IgD-negative memory B cell (primary cell): ENCODE measurements around the gene HKDC1. TPM values are rescaled to one million over a fixed set of nuclear protein-coding genes. Genes with fewer than 3 reads are reported as not detected.
A peak's percentile ranks its signal among the peaks of the same experiment; 100 is the strongest.

Experiments
- H3K27ac Mint-ChIP-seq, 3 donors: one replicate each; pipeline ENCODE4 v1.8.0; 2020 to 2022; ENCODE audit warnings: mild to moderate bottlenecking in 3 of 3, mixed read lengths in 3 of 3, moderate library complexity in 1 of 3
- H3K27me3 Mint-ChIP-seq: one replicate; pipeline ENCODE4 v1.8.0; 2021; ENCODE audit warnings: mixed read lengths
- H3K36me3 Mint-ChIP-seq: one replicate; pipeline ENCODE4 v1.8.0; 2020; ENCODE audit warnings: mild to moderate bottlenecking, mixed read lengths
- H3K4me1 Mint-ChIP-seq, 3 donors: one replicate each; pipeline ENCODE4 v1.8.0; 2020 to 2022; ENCODE audit warnings: mixed read lengths in 3 of 3, mild to moderate bottlenecking in 1 of 3
- H3K4me3 Mint-ChIP-seq, 4 donors: one replicate each; pipeline ENCODE4 v1.8.0; 2020 to 2022; ENCODE audit warnings: mild to moderate bottlenecking in 4 of 4, mixed read lengths in 4 of 4, moderate library complexity in 3 of 4
- H3K9me3 Mint-ChIP-seq, 3 donors: one replicate each; pipeline ENCODE4 v1.8.0; 2020 to 2021; ENCODE audit warnings: mixed read lengths in 3 of 3, mild to moderate bottlenecking in 1 of 3
- polyA plus RNA-seq: library from polyadenylated mRNA; unstranded; fragments of 300-500 nt; fragmentation: Illumina TruSeq; gene quantifications from one replicate; pipeline ENCODE4 v1.2.3, GENCODE V29; 2021

The HKDC1 gene
- polyA plus RNA-seq, 1 donor from 2014 or later, result 0.43 TPM

DNA sequence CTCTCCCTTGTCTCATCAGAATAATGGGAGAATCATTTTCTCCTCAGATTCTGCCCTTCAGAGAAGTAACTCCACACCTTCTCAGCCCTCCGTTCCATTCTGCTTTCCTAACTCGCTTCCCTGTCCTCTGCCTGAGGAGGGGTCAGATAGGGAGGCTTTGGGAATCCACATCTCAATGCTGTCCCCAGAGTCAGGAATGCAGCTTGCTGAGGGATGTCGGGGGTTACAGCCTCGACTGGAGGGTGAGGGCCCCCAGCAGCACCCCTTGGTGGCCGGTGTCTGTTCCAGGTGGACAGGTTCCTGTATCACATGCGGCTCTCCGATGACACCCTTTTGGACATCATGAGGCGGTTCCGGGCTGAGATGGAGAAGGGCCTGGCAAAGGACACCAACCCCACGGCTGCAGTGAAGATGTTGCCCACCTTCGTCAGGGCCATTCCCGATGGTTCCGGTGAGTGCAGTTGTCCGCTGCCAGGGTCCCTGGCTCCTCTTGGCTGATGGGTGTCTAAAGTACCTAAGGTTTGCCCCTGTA, 6.9 kb downstream of the HKDC1 start:
- no peaks in the 10 kb centered on the region for H3K9me3 Mint-ChIP-seq
- no peak overlapping the region for H3K27ac Mint-ChIP-seq
- no peaks in the 10 kb centered on the region for H3K27me3 Mint-ChIP-seq
- peak overlapping the region in 1 of 4 donors; percentile 15 for H3K4me3 Mint-ChIP-seq
- H3K36me3 Mint-ChIP-seq, result no peaks in the 10 kb centered on the region
- H3K4me1 Mint-ChIP-seq, result peaks cover 29 to 44% (median 39%) of the 10 kb centered on the region in 3 donors

DNA sequence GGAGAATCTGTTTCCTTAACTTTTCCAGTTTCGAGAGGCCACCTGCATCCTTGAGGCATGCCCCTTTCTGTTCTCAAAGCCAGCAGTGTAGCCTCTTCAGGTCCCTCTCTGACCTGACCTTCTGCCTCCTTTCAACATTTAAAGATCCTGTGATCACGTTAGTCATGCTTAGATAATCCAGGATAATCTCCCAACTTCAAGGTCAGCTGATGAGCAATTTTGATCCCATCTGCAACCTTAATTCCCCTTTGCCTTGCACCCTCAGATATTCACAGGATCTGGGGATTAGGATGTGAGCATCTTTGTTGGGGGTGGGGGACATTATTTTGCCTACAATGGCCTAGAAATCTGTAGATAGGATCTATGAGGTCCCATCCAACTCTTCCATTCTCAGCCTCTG, 8.0 kb downstream of the HKDC1 start:
- Mint-ChIP-seq H3K27me3 (no peaks in the 10 kb centered on the region), H3K4me3 (peak overlapping the region in 2 of 4 donors; percentile 80 to 92), H3K9me3 (no peaks in the 10 kb centered on the region), H3K36me3 (no peaks in the 10 kb centered on the region), H3K27ac (no peak overlapping the region), H3K4me1 (peaks cover 20 to 34% (median 27%) of the 10 kb centered on the region in 3 donors)

DNA sequence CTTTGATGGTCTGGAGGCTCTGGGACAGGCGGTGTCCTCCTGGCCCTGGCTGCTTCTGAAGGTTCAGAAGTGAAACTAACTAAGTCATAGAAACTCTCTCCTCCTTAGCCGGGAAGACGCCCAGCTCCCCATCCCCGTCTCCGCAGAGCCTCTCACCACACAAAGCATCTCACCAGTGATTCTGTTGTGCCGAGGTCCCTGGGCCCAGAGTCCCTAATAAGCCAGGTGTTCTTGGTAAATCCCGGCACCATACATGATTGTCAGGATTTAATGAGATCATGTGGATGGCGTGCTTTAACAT, 9.4 kb downstream of the HKDC1 start:
- Mint-ChIP-seq H3K27me3 (no peaks in the 10 kb centered on the region), H3K4me3 (peak overlapping the region; percentile 55 to 94 (median 86)), H3K4me1 (peaks cover 19 to 33% (median 24%) of the 10 kb centered on the region in 3 donors), H3K27ac (peak overlapping the region; percentile 18 to 97 (median 38)), H3K9me3 (no peaks in the 10 kb centered on the region), H3K36me3 (no peaks in the 10 kb centered on the region)

DNA sequence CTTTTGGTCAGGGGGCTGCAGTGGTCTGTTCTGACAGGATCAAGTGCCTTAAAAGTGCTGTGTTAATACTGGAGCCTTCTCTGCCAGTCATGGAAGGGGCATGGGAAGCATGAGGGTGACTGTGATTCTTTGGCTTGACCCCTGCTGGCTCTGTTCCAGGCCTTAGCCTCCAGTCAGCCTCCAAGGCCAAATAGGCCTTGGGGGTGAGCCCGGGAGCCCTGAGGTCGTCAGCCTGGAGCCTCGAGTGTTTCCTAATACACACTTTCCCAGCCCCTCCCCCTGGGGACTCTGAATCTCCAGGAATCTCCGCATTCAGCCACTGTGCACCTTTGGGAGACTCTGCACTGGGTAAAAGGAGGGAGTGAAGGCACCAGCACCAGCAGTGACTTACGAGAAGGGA, 10.0 kb downstream of the HKDC1 start:
- H3K9me3 Mint-ChIP-seq, result no peaks in the 10 kb centered on the region
- no peak overlapping the region for H3K27ac Mint-ChIP-seq
- no peaks in the 10 kb centered on the region for H3K36me3 Mint-ChIP-seq
- peaks cover 16 to 29% (median 20%) of the 10 kb centered on the region in 3 donors for H3K4me1 Mint-ChIP-seq
- no peaks in the 10 kb centered on the region for H3K27me3 Mint-ChIP-seq
- H3K4me3 Mint-ChIP-seq, result no peak overlapping the region

DNA sequence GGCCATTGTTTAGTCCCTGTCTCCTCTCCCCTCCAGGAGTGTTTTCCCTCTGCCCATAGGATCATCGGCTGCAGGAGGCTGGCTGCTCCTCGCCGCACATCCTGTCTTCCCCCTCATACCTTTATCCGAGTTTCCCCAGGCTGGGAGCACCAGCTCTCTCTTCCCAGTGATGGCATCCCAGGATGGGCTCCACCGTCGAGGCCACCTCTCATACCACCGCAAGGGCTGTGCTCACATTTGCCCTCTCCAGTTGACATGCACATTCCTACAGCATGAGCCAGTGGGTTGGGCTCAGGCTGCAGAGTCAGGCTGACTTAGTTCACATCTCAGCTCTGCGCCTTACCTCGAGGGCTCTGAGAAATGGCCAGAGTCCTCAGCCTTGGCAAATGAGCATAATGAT, 12.1 kb downstream of the HKDC1 start:
- no peaks in the 10 kb centered on the region for H3K36me3 Mint-ChIP-seq
- no peaks in the 10 kb centered on the region for H3K27me3 Mint-ChIP-seq
- H3K27ac Mint-ChIP-seq, result peak overlapping the region in 1 of 3 donors; percentile 11
- no peak overlapping the region for H3K4me3 Mint-ChIP-seq
- no peaks in the 10 kb centered on the region for H3K9me3 Mint-ChIP-seq
- H3K4me1 Mint-ChIP-seq, result peaks cover 16 to 26% (median 20%) of the 10 kb centered on the region in 3 donors

DNA sequence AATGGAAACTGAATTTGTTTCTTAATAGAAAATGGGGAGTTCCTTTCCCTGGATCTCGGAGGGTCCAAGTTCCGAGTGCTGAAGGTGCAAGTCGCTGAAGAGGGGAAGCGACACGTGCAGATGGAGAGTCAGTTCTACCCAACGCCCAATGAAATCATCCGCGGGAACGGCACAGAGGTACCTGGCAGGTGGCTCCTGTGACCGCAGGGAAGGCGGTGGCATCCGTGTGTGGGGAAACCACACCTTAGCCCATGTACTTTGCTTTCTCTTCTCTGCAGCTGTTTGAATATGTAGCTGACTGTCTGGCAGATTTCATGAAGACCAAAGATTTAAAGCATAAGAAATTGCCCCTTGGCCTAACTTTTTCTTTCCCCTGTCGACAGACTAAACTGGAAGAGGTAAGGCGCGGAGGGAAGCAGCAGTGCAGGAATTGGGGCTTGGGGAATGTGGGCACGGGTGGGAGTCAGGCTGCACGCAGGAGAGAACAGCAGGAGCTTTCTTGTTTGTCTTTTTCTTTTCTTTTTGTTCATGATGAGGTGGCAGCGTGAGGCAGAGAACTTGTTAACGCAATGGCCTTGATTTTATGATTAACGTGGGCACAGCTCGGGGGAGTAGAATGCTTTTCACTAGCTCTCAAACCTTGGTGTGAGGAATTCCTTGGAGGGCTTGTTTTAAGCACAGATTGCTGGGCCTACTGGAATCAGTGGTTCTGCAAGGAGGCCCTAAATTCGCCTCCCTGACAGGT, 12.8 kb downstream of the HKDC1 start:
- H3K4me3 Mint-ChIP-seq, result no peak overlapping the region

DNA sequence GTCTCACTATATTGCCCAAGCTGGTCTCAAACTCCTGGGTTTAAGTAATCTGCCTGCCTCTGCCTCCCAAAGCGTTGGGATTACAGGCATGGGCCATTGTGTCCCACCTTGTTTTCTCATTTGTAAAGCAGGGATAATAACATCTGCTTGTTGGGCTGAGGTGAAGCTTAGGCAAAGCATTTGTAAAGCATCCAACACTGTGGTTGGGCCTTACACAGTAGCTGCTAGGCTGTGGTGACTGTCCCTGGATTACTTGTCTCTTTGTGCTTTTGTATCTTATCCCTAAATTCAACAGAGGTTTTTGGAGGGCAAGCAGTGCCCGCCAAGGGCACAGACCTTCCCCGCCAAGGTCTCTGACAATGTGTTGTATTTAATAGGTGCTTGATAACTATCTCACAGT, 14.3 kb downstream of the HKDC1 start:
- peaks cover 6 to 11% (median 7%) of the 10 kb centered on the region in 3 donors for H3K4me1 Mint-ChIP-seq
- no peak overlapping the region for H3K4me3 Mint-ChIP-seq
- no peaks in the 10 kb centered on the region for H3K9me3 Mint-ChIP-seq
- H3K27me3 Mint-ChIP-seq, result no peaks in the 10 kb centered on the region
- no peaks in the 10 kb centered on the region for H3K36me3 Mint-ChIP-seq
- no peak overlapping the region for H3K27ac Mint-ChIP-seq

More for the DNA sequence above, 12.8 kb downstream of the HKDC1 start:
- Mint-ChIP-seq H3K27ac (peak overlapping the region in 1 of 3 donors; percentile 2), H3K4me1 (peaks cover 14 to 26% (median 17%) of the 10 kb centered on the region in 3 donors), H3K36me3 (no peaks in the 10 kb centered on the region), H3K9me3 (no peaks in the 10 kb centered on the region), H3K27me3 (no peaks in the 10 kb centered on the region)

DNA sequence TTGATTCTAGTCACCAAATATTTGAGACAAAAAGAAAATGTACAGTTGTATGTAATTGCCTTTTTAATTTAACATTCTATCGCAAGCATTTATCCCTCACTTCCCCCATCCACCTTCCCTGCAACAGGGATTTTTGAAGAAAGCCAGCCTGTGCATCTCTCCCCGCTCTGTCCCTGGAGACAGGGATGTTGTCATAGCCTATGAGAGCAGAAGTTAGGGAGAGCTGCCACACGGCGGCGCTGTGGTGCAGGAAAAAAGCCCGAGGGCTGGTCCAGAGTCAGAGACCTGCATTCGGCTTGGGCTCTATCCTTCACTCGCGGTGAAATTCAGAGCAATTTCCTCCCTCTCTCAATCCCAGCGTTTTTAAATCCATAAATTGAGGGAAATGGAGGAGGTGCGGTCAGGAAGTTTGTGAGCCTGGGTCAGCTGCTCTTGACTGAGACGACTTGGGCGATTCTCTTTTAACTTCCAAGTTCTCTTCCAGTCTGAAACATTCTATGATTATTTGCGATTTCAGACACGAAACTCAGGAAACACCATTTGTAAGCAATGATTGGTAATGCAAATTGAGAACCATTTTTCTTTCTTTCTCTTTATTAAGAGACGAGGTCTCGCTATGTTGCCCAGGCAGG, 17.5 kb downstream of the HKDC1 start:
- no peaks in the 10 kb centered on the region for H3K27me3 Mint-ChIP-seq
- peaks cover 0 to 3% (median 2%) of the 10 kb centered on the region in 3 donors for H3K4me1 Mint-ChIP-seq
- H3K27ac Mint-ChIP-seq, result no peak overlapping the region
- H3K4me3 Mint-ChIP-seq, result no peak overlapping the region
- H3K36me3 Mint-ChIP-seq, result no peaks in the 10 kb centered on the region
- H3K9me3 Mint-ChIP-seq, result no peaks in the 10 kb centered on the region

DNA sequence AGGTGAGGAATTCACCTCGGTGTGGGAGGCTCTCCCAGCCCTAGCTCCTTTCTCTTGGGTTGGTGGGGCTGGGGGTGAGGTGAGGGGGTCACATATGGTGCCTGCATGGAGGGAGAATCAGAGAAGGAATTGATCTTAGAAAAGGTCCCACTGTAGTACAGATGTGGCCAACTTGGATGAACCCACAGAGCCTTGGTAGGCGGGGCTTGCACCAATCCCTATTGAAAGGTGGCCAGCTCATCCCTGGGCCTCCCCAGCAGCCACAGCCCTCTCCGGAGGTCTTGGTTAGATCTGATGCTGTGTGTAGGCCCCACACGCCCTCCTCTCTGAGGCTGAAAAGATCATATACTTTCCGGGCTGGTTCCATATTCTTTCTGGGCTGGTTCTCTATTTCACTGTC, 19.0 kb downstream of the HKDC1 start:
- H3K36me3 Mint-ChIP-seq, result no peaks in the 10 kb centered on the region
- no peak overlapping the region for H3K4me3 Mint-ChIP-seq
- no peaks in the 10 kb centered on the region for H3K9me3 Mint-ChIP-seq
- H3K4me1 Mint-ChIP-seq, result peaks cover 0 to 3% (median 2%) of the 10 kb centered on the region in 3 donors
- H3K27ac Mint-ChIP-seq, result no peak overlapping the region
- no peaks in the 10 kb centered on the region for H3K27me3 Mint-ChIP-seq

DNA sequence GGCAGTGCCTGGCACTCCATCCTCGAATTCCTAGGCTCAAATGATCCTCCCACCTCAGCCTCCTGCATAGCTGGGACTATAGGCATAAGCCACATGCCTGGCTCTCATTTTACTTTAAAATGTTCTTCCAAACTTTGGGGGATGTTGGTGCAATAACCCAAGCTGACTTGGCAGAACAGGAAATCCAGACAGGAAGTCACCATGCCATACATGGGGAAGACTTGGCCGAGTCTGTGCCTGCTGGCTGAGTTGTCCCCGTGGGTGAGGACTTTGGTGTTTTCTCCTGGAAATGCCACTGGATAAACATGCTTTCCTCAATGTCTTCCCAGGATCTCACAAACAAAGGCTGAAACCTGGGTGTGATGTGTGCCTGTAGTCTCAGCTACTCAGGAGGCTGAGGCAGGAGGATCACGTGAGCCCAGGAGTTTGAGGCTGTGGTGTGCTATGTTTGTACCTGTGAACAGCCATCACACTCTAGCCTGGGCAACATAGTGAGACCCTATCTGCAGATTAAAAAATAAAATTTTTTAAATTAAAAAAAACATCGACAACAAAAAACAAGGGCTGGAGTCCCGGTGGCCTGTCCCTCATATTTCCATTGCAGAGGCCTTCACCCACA, 19.8 kb downstream of the HKDC1 start:
- Mint-ChIP-seq H3K27me3 (no peaks in the 10 kb centered on the region), H3K27ac (no peak overlapping the region), H3K9me3 (no peaks in the 10 kb centered on the region)

DNA sequence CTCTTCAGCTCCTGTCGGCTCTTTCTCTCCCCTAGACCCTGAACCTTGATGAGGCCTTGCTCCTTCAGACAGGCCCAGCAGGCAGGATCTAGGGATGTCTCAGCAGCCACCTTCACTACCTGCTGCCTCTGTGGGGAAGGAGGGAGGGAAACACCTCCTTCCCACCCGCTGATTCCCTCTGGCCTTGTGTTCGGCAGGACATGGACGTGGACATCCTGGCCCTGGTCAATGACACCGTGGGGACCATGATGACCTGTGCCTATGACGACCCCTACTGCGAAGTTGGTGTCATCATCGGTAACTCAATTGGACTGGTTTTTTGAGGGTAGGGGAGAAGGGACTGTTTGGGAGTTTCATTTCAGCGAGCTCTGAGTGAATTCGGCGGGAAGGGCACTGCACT, 20.3 kb downstream of the HKDC1 start:
- Mint-ChIP-seq H3K27ac (peak overlapping the region in 1 of 3 donors; percentile 71), H3K4me3 (no peak overlapping the region), H3K9me3 (no peaks in the 10 kb centered on the region), H3K27me3 (no peaks in the 10 kb centered on the region), H3K36me3 (no peaks in the 10 kb centered on the region), H3K4me1 (peaks cover 0 to 3% (median 2%) of the 10 kb centered on the region in 3 donors)

More for the DNA sequence above, 19.8 kb downstream of the HKDC1 start:
- Mint-ChIP-seq H3K4me1 (peaks cover 0 to 3% (median 2%) of the 10 kb centered on the region in 3 donors), H3K36me3 (no peaks in the 10 kb centered on the region), H3K4me3 (no peak overlapping the region)

DNA sequence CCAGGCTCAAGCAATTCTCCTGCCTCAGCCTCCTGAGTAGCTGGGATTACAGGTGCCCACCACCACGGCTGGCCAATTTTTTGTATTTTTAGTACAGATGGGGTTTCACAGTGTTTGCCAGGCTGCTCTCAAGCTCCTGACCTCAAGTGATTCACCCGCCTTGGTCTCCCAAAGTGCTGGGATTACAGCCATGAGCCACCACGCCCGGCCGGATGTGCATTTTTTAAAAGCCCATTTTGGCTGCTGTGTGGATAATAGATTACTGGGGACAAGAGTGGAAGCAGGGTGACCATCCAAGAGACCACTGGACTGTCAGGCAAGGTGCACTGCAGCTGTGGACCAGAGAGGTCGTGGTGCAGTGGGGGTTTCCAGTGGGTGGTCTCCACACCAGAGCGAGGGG, 21.4 kb downstream of the HKDC1 start:
- Mint-ChIP-seq H3K36me3 (no peaks in the 10 kb centered on the region), H3K4me3 (no peak overlapping the region), H3K4me1 (peaks cover 0 to 3% (median 2%) of the 10 kb centered on the region in 3 donors), H3K27me3 (no peaks in the 10 kb centered on the region), H3K9me3 (no peaks in the 10 kb centered on the region), H3K27ac (no peak overlapping the region)

DNA sequence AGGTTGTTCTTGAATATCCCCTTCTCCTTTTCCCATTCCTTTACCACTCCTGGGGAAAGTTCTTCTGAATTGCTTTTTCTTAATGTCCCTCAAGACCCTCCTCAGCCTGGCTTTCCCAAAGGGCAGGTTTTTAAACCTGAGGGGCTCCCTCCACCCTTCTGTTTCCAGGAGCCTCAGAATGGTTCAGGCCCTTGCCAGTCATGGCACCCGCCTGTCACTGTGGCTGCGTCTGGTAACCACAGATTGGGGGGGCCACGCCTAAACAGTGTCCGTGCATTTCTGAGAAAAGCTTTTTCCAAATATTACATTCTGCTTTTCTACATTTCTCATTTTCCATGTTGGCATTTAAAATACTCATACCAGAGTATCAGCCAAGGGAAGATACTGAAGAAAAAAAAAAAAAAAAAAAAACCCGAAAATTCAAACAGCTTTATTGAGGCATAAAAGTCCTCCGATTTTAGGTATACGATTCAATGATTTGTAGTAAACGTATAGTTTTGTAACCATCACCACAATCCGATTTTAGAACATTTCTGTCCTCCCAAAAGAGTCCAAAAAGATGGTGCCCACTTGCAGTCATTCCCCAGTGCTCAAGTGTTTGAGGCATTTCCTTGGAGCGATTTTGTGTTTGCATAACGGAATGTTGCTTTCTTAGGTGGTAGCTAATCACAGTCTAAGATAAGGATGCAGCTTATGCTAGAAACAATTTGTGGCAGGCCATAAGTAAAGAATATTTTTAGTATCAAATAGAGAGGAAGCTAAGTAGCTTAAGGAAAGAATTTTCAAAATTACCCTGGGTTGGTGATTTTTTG, 22.1 kb downstream of the HKDC1 start:
- peaks cover 0 to 3% (median 2%) of the 10 kb centered on the region in 3 donors for H3K4me1 Mint-ChIP-seq
- no peaks in the 10 kb centered on the region for H3K27me3 Mint-ChIP-seq
- no peaks in the 10 kb centered on the region for H3K9me3 Mint-ChIP-seq
- no peak overlapping the region for H3K27ac Mint-ChIP-seq
- no peak overlapping the region for H3K4me3 Mint-ChIP-seq
- H3K36me3 Mint-ChIP-seq, result no peaks in the 10 kb centered on the region

DNA sequence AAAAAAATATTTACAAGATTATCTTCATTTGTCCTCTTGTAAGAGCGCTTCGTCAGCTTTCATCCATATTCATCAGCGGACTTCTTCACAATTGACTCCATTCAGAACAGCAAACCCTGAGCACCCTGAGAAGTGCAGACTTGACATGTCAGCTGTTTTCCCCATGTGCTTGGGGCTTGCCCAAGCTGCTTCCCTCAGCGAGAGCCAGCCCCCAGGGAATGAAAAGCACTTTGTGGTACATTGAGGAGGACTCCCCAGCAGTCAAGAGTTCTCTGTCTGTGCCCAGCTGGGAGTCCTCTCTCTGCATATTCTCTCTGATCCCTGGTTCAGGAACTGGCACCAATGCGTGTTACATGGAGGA, 22.7 kb downstream of the HKDC1 start:
- H3K9me3 Mint-ChIP-seq, result no peaks in the 10 kb centered on the region
- H3K4me3 Mint-ChIP-seq, result no peak overlapping the region
- H3K4me1 Mint-ChIP-seq, result no peaks in the 10 kb centered on the region
- no peaks in the 10 kb centered on the region for H3K36me3 Mint-ChIP-seq
- H3K27ac Mint-ChIP-seq, result no peak overlapping the region
- no peaks in the 10 kb centered on the region for H3K27me3 Mint-ChIP-seq

DNA sequence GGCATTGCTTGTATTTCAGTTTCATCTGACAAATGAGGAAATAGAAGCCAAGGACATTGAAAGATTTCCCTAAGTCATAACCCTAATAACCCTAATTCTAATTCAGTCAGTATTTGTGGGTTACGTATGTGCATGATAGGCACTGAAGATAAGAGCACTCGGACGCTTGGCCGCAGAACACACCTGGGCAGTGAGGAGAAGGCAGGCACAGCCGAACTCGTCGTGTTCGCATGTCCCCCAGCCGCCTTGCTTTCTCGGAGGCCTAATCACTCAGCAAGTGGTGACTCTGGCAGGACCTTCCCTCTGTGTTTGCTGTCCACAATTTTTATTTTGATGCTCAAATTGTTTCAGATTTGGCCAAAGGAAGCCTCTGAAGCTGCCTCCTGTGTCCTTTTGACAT, 23.7 kb downstream of the HKDC1 start:
- H3K9me3 Mint-ChIP-seq, result no peaks in the 10 kb centered on the region
- no peak overlapping the region for H3K4me3 Mint-ChIP-seq
- no peaks in the 10 kb centered on the region for H3K27me3 Mint-ChIP-seq
- H3K27ac Mint-ChIP-seq, result no peak overlapping the region
- H3K4me1 Mint-ChIP-seq, result no peaks in the 10 kb centered on the region
- no peaks in the 10 kb centered on the region for H3K36me3 Mint-ChIP-seq
